Upper lobe of left lung (tissue), 6 donors: ENCODE results near the gene COASY. TPM values are rescaled to one million over a fixed set of nuclear protein-coding genes. Genes with fewer than 3 reads are reported as not detected.

Source experiments
- ATAC-seq, 2 donors: fragments of 200-7000 bp; cut with Tn5 transposase; one replicate each; pipeline ENCODE4 v1.9.1; 2022; ENCODE audit warnings: mild to moderate bottlenecking in 2 of 2, moderate library complexity in 2 of 2; ENCODE audit not compliant: low FRiP score in 2 of 2
- DNase-seq, 2 donors: peaks; one replicate each; pipeline ENCODE4 v3.0.0-alpha.2; 2019 to 2020
- H3K27ac ChIP-seq, 4 donors: fragments of 200-600 bp; sonication (generic); one replicate each; pipeline ENCODE4 v1.5.1; 2016 to 2019
- H3K27me3 ChIP-seq, 4 donors: fragments of 200-600 bp; sonication (generic); one replicate each; pipeline ENCODE4 v1.5.1; 2017 to 2019
- H3K36me3 ChIP-seq, 4 donors: fragments of 200-600 bp; sonication (generic); one replicate each; pipeline ENCODE4 v1.5.1; 2016 to 2019
- H3K4me1 ChIP-seq, 4 donors: fragments of 200-600 bp; sonication (generic); one replicate each; pipeline ENCODE4 v1.5.1; 2018 to 2019
- H3K4me3 ChIP-seq, 4 donors: fragments of 200-600 bp; sonication (generic); one replicate each; pipeline ENCODE4 v1.5.1; 2017 to 2019; ENCODE audit warnings: mild to moderate bottlenecking in 2 of 4, moderate library complexity in 1 of 4
- H3K9me3 ChIP-seq, 4 donors: fragments of 200-600 bp; sonication (generic); one replicate each; pipeline ENCODE4 v1.5.1; 2018 to 2019
- CTCF ChIP-seq, 6 experiments: fragments of 450-650 bp in 4 of 6; fragments of 200-600 bp in 2 of 6; sonication (generic) in 2 of 6; IDR thresholded peaks; one replicate each; pipeline ENCODE4 v1.5.1; 2016 to 2019; ENCODE audit warnings: antibody characterized with exemption in 6 of 6
- EP300 ChIP-seq, 4 donors: sonication (generic); formaldehyde crosslinking; IDR thresholded peaks; one replicate each; pipeline ENCODE4 v1.5.1; 2017; ENCODE audit warnings: antibody characterized with exemption in 4 of 4, control low read depth in 2 of 4
- POLR2A ChIP-seq, 4 donors: fragments of 450-650 bp; IDR thresholded peaks; one replicate each; pipeline ENCODE4 v1.5.1; 2016 to 2017; ENCODE audit warnings: antibody characterized with exemption in 4 of 4, mild to moderate bottlenecking in 2 of 4
- POLR2AphosphoS5 ChIP-seq, 2 donors: sonication (generic); formaldehyde crosslinking; IDR thresholded peaks; one replicate each; pipeline ENCODE4 v1.5.1; 2017; ENCODE audit warnings: antibody characterized with exemption in 2 of 2
- WGBS, 2 donors: methylation state at CpG; one replicate each; pipeline ENCODE4 v1.1.5; 2017 to 2018; 5-methylcytosine and 5-hydroxymethylcytosine counted together
- total RNA-seq, 6 donors: library from RNA; depleted of rRNA in 4 of 6; stranded (reverse); fragments of >200 nt in 4 of 6; gene quantifications; one replicate each; pipeline versions ENCODE4 v1.1.0 to v1.2.1, GENCODE V29; 2016 to 2021
- donor health status: DM: no; HTN: no; CAD: no; lungs with moderate emphysema.
- donor health status: DM: no; HTN: yes; CAD: no; lungs with severe emphysema.

COASY gene
- total RNA-seq, 6 donors from 2014 or later: 34.7 to 71.1 (median 51.4) TPM

- H3K4me3 ChIP-seq: peak overlapping the region; percentile 11 to 62 (median 50)
- DNase-seq (peak; percentile 81 to 94), ATAC-seq (peak; percentile 58 to 78)
- H3K27me3 ChIP-seq: no peaks in the 10 kb centered on the region
- H3K9me3 ChIP-seq: no peaks in the 10 kb centered on the region
- 12 to 15% methylated on average over 38 to 42 of the region's 60 CpGs for WGBS, 2 donors
- no peak for TF ChIP-seq POLR2AphosphoS5 (IDR thresholded peaks at IDR 0.05)
- no peak for TF ChIP-seq EP300 (IDR thresholded peaks at IDR 0.05)
- peak in 2 of 4 donors; percentile 30 to 63 for TF ChIP-seq POLR2A (IDR thresholded peaks at IDR 0.05)
- peak; percentile 61 to 87 (median 84) for TF ChIP-seq CTCF (IDR thresholded peaks at IDR 0.05)
- H3K4me1 ChIP-seq: peaks cover 23 to 57% (median 35%) of the 10 kb centered on the region in 4 donors
- no peaks in the 10 kb centered on the region for H3K36me3 ChIP-seq
- H3K27ac ChIP-seq: peak overlapping the region; percentile 61 to 88 (median 79)
Observed at GRCh38 chr17:42531455-42532354, 30.2 kb upstream of the COASY start.

GRCh38 chr17:42535155-42536047 lies 26.5 kb upstream of the COASY start:
- no peak for TF ChIP-seq POLR2A (IDR thresholded peaks at IDR 0.05)
- no peak for TF ChIP-seq POLR2AphosphoS5 (IDR thresholded peaks at IDR 0.05)
- TF ChIP-seq EP300 (IDR thresholded peaks at IDR 0.05): no peak
- TF ChIP-seq CTCF (IDR thresholded peaks at IDR 0.05): no peak
- Histone ChIP-seq H3K36me3 (peaks cover 0 to 19% (median 14%) of the 10 kb centered on the region in 4 donors), H3K27me3 (no peaks in the 10 kb centered on the region), H3K4me1 (peaks cover 22 to 47% (median 33%) of the 10 kb centered on the region in 4 donors), H3K9me3 (no peaks in the 10 kb centered on the region), H3K27ac (peak overlapping the region; percentile 80 to 93 (median 84)), H3K4me3 (peak overlapping the region; percentile 48 to 98 (median 77))
- peak in 1 of 2 donors; percentile 68 for DNase-seq
- 45 to 48% methylated on average over 26 of the region's 26 CpGs for WGBS, 2 donors
- peak in 1 of 2 donors; percentile 32 for ATAC-seq

- Histone ChIP-seq H3K36me3 (peaks cover 0 to 23% (median 16%) of the 10 kb centered on the region in 4 donors), H3K4me1 (peaks cover 22 to 41% (median 28%) of the 10 kb centered on the region in 4 donors), H3K27ac (peak within 1 kb of the TSS; percentile 80 to 93 (median 84)), H3K4me3 (peak within 1 kb of the TSS; percentile 48 to 98 (median 77)), H3K27me3 (no peaks in the 10 kb centered on the region), H3K9me3 (no peaks in the 10 kb centered on the region)
- peak; percentile 84 to 89 for TF ChIP-seq POLR2AphosphoS5 (IDR thresholded peaks at IDR 0.05)
- TF ChIP-seq POLR2A (IDR thresholded peaks at IDR 0.05): peak in 1 of 4 donors; percentile 85
- TF ChIP-seq CTCF (IDR thresholded peaks at IDR 0.05): peak in 1 of 6 experiments; percentile 43
- peak in 1 of 4 donors; percentile 76 for TF ChIP-seq EP300 (IDR thresholded peaks at IDR 0.05)
- WGBS, 2 donors: 0 to 1% methylated on average over 6 to 14 of the region's 40 CpGs
- peak; percentile 91 to 95 for ATAC-seq
- peak; percentile 98 to 100 for DNase-seq
Observed at GRCh38 chr17:42536048-42536371, 25.9 kb upstream of the COASY start, which contains the start of gene NAGLU. NAGLU (plus strand) TSS chr17:42536241; CDS start chr17:42536273, 32 bp downstream.

- TF ChIP-seq POLR2A (IDR thresholded peaks at IDR 0.05) (peak in 1 of 4 donors; percentile 62), CTCF (IDR thresholded peaks at IDR 0.05) (peak in 2 of 6 experiments; percentile 42 to 66), EP300 (IDR thresholded peaks at IDR 0.05) (no peak), POLR2AphosphoS5 (IDR thresholded peaks at IDR 0.05) (peak; percentile 21 to 27)
- Histone ChIP-seq H3K9me3 (no peaks in the 10 kb centered on the region), H3K4me3 (peak overlapping the region; percentile 27 to 98 (median 77)), H3K27me3 (no peaks in the 10 kb centered on the region), H3K4me1 (peaks cover 19 to 36% (median 22%) of the 10 kb centered on the region in 4 donors), H3K27ac (peak overlapping the region; percentile 80 to 93 (median 84)), H3K36me3 (peaks cover 0 to 28% (median 20%) of the 10 kb centered on the region in 4 donors)
- WGBS, 2 donors: 0 to 2% methylated on average over 33 to 39 of the region's 65 CpGs
- ATAC-seq (peak; percentile 63 to 80), DNase-seq (peak; percentile 93 to 95)
Observed at GRCh38 chr17:42536372-42537155, 25.4 kb upstream of the COASY start.
